ENCODE data around the gene DAND5.

The DAND5 gene, protein sequence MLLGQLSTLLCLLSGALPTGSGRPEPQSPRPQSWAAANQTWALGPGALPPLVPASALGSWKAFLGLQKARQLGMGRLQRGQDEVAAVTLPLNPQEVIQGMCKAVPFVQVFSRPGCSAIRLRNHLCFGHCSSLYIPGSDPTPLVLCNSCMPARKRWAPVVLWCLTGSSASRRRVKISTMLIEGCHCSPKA

DNA sequence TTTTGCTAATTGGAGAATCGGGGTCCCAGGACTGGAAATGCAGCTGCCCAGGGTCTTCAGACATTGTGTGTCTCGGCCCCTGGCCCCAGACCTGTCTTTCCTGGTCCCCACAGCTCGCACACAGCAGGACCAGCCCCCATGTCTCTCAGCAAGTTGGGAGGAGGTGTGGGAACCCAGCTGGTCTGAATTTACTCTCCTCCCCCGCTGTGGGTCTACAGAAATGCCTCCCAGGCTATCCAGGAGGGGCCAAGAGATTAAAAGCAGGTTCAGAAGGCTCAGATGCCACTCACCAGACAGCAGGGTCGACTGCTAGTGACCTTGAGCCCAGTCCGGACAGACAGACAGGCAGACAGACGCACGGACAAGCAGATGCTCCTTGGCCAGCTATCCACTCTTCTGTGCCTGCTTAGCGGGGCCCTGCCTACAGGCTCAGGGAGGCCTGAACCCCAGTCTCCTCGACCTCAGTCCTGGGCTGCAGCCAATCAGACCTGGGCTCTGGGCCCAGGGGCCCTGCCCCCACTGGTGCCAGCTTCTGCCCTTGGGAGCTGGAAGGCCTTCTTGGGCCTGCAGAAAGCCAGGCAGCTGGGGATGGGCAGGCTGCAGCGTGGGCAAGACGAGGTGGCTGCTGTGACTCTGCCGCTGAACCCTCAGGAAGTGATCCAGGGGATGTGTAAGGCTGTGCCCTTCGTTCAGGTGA is at the start of gene DAND5:
TSS of gene DAND5 (plus strand) at position 285 of the 697 bp plus-strand sequence. CDS start at position 370, 85 bp downstream.
- Histone ChIP-seq H3K4me1 (ENCODE audit: insufficient read depth, poor library complexity, severe bottlenecking) (peaks cover 7% of the 10 kb centered on the region), H3K4me3 (ENCODE audit: severe bottlenecking) (no peak within 1 kb of the TSS), H3K36me3 (ENCODE audit: low read depth) (no peaks in the 10 kb centered on the region), H3K27me3 (ENCODE audit: insufficient read depth, poor library complexity, severe bottlenecking) (no peaks in the 10 kb centered on the region), H3K9me3 (ENCODE audit: severe bottlenecking) (no peaks in the 10 kb centered on the region), H3K27ac (ENCODE audit: poor library complexity, severe bottlenecking) (no peak within 1 kb of the TSS)
- TF ChIP-seq, protein P1, sequence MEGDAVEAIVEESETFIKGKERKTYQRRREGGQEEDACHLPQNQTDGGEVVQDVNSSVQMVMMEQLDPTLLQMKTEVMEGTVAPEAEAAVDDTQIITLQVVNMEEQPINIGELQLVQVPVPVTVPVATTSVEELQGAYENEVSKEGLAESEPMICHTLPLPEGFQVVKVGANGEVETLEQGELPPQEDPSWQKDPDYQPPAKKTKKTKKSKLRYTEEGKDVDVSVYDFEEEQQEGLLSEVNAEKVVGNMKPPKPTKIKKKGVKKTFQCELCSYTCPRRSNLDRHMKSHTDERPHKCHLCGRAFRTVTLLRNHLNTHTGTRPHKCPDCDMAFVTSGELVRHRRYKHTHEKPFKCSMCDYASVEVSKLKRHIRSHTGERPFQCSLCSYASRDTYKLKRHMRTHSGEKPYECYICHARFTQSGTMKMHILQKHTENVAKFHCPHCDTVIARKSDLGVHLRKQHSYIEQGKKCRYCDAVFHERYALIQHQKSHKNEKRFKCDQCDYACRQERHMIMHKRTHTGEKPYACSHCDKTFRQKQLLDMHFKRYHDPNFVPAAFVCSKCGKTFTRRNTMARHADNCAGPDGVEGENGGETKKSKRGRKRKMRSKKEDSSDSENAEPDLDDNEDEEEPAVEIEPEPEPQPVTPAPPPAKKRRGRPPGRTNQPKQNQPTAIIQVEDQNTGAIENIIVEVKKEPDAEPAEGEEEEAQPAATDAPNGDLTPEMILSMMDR (IDR thresholded peaks at IDR 0.05; ENCODE audit: poor library complexity, severe bottlenecking): no peak
- DNase-seq (ENCODE audit: low spot score) (no peak), ATAC-seq (ENCODE audit: low read depth) (no peak)

DNA sequence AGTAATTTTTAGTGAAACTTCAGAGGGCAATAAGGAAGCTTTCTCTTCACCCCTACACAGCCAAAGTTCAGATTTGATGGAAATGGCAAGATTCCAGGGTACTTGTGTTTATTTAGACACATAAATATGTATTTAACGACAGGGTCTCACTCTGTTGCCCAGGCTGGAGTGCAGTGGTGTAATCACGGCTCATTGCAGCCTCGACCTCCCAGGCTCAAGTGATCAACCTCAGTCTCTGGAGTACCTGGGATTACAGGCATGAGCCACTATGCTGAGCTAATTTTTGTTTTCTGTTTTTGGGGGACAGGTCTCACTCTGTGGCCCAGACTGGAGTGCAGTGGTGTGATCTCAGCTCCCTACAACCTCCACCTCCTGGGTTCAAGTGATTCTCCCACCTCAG is 48.3 kb upstream of the DAND5 start:
- no peaks in the 10 kb centered on the region for H3K4me1 ChIP-seq (ENCODE audit: insufficient read depth, poor library complexity, severe bottlenecking)
- H3K27me3 ChIP-seq (ENCODE audit: insufficient read depth, poor library complexity, severe bottlenecking): no peaks in the 10 kb centered on the region
- H3K36me3 ChIP-seq (ENCODE audit: low read depth): peaks cover 34% of the 10 kb centered on the region
- DNase-seq (ENCODE audit: low spot score): no peak
- ATAC-seq (ENCODE audit: low read depth): no peak
- no peak overlapping the region for H3K4me3 ChIP-seq (ENCODE audit: severe bottlenecking)
- H3K9me3 ChIP-seq (ENCODE audit: severe bottlenecking): no peaks in the 10 kb centered on the region
- H3K27ac ChIP-seq (ENCODE audit: poor library complexity, severe bottlenecking): no peak overlapping the region
- TF ChIP-seq, protein P1 (IDR thresholded peaks at IDR 0.05; ENCODE audit: poor library complexity, severe bottlenecking): no peak

DNA sequence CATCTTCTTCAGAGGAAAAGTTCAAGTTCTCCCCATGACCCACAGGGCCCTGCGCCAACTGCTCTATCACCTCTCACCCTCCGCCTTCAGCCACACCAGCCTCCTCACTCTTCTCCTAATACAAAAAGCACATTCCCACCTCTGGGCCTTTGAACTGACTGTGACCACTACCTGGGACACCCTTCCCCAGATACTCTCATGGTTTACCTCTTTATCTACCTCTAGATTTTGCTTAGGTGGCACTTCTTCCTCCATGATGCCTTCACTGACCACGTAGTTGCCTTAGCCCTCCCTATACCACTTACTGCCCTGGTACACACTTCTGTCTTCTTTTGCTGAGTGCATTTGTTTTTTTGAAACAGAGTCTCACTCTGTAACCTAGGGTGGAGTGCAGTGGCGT is 46.4 kb upstream of the DAND5 start:
- Histone ChIP-seq H3K27ac (ENCODE audit: poor library complexity, severe bottlenecking) (no peak overlapping the region), H3K27me3 (ENCODE audit: insufficient read depth, poor library complexity, severe bottlenecking) (no peaks in the 10 kb centered on the region), H3K9me3 (ENCODE audit: severe bottlenecking) (no peaks in the 10 kb centered on the region), H3K4me3 (ENCODE audit: severe bottlenecking) (no peak overlapping the region), H3K4me1 (ENCODE audit: insufficient read depth, poor library complexity, severe bottlenecking) (no peaks in the 10 kb centered on the region), H3K36me3 (ENCODE audit: low read depth) (peaks cover 50% of the 10 kb centered on the region)
- ATAC-seq (ENCODE audit: low read depth) (no peak), DNase-seq (ENCODE audit: low spot score) (no peak)
- TF ChIP-seq, protein P1 (IDR thresholded peaks at IDR 0.05; ENCODE audit: poor library complexity, severe bottlenecking): no peak

DNA sequence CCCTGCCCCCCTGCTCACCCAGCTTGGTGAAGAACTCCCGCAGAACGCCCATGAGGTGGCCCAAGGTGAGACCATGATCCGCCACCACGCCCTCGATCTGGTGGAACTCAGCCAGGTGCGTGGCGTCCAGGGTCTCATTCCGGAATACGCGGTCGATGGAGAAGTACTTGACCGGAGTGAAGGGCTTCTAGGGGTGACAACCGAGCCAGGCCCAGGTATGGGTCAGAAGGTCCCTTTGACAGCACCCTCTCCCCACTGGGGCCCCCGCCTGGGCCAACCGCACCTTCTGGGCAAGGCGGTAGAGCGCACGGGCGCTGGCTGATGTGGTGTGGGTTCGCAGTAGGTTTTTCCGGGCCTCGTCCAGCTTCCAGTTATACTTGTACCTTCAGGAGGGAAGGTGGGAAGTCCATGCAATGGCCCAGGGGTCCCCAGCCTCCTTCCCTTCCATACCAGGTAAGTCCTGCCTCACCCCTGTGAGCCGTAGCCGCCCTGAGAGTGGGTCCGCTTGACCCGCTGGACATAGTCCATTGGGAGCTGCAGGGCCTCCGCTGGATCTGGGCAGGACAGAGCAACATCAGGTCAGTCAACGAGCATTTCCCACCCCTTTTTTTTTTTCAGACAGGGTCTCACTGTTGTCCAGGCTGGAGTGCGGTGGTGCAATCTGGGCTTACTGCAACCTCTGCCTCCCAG is 44.6 kb upstream of the DAND5 start:
- no peaks in the 10 kb centered on the region for H3K27me3 ChIP-seq (ENCODE audit: insufficient read depth, poor library complexity, severe bottlenecking)
- H3K4me3 ChIP-seq (ENCODE audit: severe bottlenecking): no peak overlapping the region
- H3K36me3 ChIP-seq (ENCODE audit: low read depth): peaks cover 68% of the 10 kb centered on the region
- no peak overlapping the region for H3K27ac ChIP-seq (ENCODE audit: poor library complexity, severe bottlenecking)
- no peak for ATAC-seq (ENCODE audit: low read depth)
- TF ChIP-seq, protein P1 (IDR thresholded peaks at IDR 0.05; ENCODE audit: poor library complexity, severe bottlenecking): no peak
- H3K9me3 ChIP-seq (ENCODE audit: severe bottlenecking): no peaks in the 10 kb centered on the region
- no peak for DNase-seq (ENCODE audit: low spot score)
- no peaks in the 10 kb centered on the region for H3K4me1 ChIP-seq (ENCODE audit: insufficient read depth, poor library complexity, severe bottlenecking)
